HepG2 (cell line): Measurements from ENCODE around the gene ZNF483. TPM values are rescaled to one million over a fixed set of nuclear protein-coding genes. Genes with fewer than 3 reads are reported as not detected.

Experiments used
- CBX2 ChIP-seq, 2 experiments: fragments of 200-600 bp in 1 of 2; sonication (generic); formaldehyde crosslinking in 1 of 2; IDR thresholded peaks; 2 replicates each; pipeline versions ENCODE4 v1.7.0 to v1.8.1; 2018 to 2022; ENCODE audit warnings: low read depth in 2 of 2, low read length in 1 of 2, mild to moderate bottlenecking in 1 of 2, missing genetic modification reagents in 1 of 2
- CC2D1A ChIP-seq: sonication (generic); formaldehyde crosslinking; IDR thresholded peaks from 2 replicates; pipeline ENCODE4 v1.8.1; 2023; ENCODE audit warnings: mild to moderate bottlenecking, missing genetic modification reagents
- CEBPZ ChIP-seq: IDR thresholded peaks from 2 replicates; pipeline ENCODE4 v1.6.1; 2012; ENCODE audit warnings: low read length, improper control_type of control experiment
- DMAP1 ChIP-seq: IDR thresholded peaks from 2 replicates; pipeline ENCODE4 v1.6.1; 2016
- FOXK2 ChIP-seq: fragments of 450-650 bp; IDR thresholded peaks from 2 replicates; pipeline ENCODE4 v1.6.1; 2016
- ISX ChIP-seq: sonication (generic); formaldehyde crosslinking; conservative IDR thresholded peaks from 2 replicates; pipeline ENCODE4 v1.5.0; 2020; ENCODE audit warnings: missing genetic modification reagents
- JDP2 ChIP-seq: sonication (generic); formaldehyde crosslinking; IDR thresholded peaks from 2 replicates; pipeline ENCODE4 v1.8.1; 2022; ENCODE audit warnings: missing genetic modification reagents, borderline replicate concordance
- KDM6A ChIP-seq: IDR thresholded peaks from 2 replicates; pipeline ENCODE4 v1.6.1; 2016; ENCODE audit warnings: low read depth
- NFRKB ChIP-seq: fragments of 450-650 bp; IDR thresholded peaks from 2 replicates; pipeline ENCODE4 v1.6.1; 2017
- SETDB1 ChIP-seq: sonication (generic); formaldehyde crosslinking; IDR thresholded peaks from 2 replicates; pipeline ENCODE4 v1.5.1; 2020; ENCODE audit warnings: missing genetic modification reagents, mild to moderate bottlenecking, borderline replicate concordance
- SNAPC2 ChIP-seq: sonication (generic); formaldehyde crosslinking; IDR thresholded peaks from 2 replicates; pipeline ENCODE4 v1.8.1; 2022; ENCODE audit warnings: mild to moderate bottlenecking, missing genetic modification reagents
- SSRP1 ChIP-seq: IDR thresholded peaks from 2 replicates; pipeline ENCODE4 v1.6.1; 2016; ENCODE audit warnings: control low read depth
- THAP11 ChIP-seq: IDR thresholded peaks from 2 replicates; pipeline ENCODE4 v1.6.1; 2016; ENCODE audit warnings: missing biosample characterization, missing genetic modification reagents
- ZNF263 ChIP-seq: sonication (generic); formaldehyde crosslinking; IDR thresholded peaks from 2 replicates; pipeline ENCODE4 v1.4.0; 2020; ENCODE audit warnings: missing genetic modification reagents
- ZNF674 ChIP-seq: sonication (generic); formaldehyde crosslinking; IDR thresholded peaks from 2 replicates; pipeline ENCODE4 v1.5.0; 2020; ENCODE audit warnings: low read depth, mild to moderate bottlenecking, missing genetic modification reagents
- ZNF816 ChIP-seq: sonication (generic); formaldehyde crosslinking; IDR thresholded peaks from 2 replicates; pipeline ENCODE4 v1.8.0; 2022; ENCODE audit warnings: missing genetic modification reagents, mild to moderate bottlenecking, borderline replicate concordance
- ZZZ3 ChIP-seq: sonication (generic); formaldehyde crosslinking; IDR thresholded peaks from 2 replicates; pipeline ENCODE4 v1.4.0; 2020; ENCODE audit warnings: missing genetic modification reagents, mild to moderate bottlenecking, borderline replicate concordance
- polyA plus RNA-seq, 8 experiments: library from polyadenylated mRNA; depleted of rRNA in 3 of 8; stranded (reverse) in 7 of 8; unstranded in 1 of 8; fragments of >200 nt; fragmentation: Illumina TruSeq in 4 of 8; extraction: Trizol in 4 of 8; gene quantifications; 2 replicates each; pipeline versions ENCODE4 v1.2.1 to v1.2.3, GENCODE V29; 2011 to 2016; ENCODE audit warnings: low read depth in 4 of 8, missing spikeins in 1 of 8, mixed read lengths in 1 of 8; ENCODE audit not compliant: insufficient read depth in 1 of 8
- total RNA-seq, 5 experiments: library from RNA; depleted of rRNA; stranded (reverse); fragments of >200 nt; fragmentation: Illumina TruSeq; extraction: Trizol; gene quantifications; 2 replicates each; pipeline ENCODE4 v1.2.3, GENCODE V29; 2016; ENCODE audit warnings: low read depth in 1 of 5
- TF ChIP-seq, protein P1 (sequence below): sonication (generic); formaldehyde crosslinking; IDR thresholded peaks from 2 replicates; pipeline ENCODE4 v1.4.0; 2020; ENCODE audit warnings: missing genetic modification reagents
- TF ChIP-seq, protein P2 (sequence below): sonication (generic); formaldehyde crosslinking; IDR thresholded peaks from 2 replicates; pipeline ENCODE4 v1.8.0; 2022; ENCODE audit warnings: missing genetic modification reagents, mild to moderate bottlenecking, moderate library complexity, borderline replicate concordance
- TF ChIP-seq, protein P3 (sequence below): sonication (generic); formaldehyde crosslinking; IDR thresholded peaks from 2 replicates; pipeline ENCODE4 v1.8.0; 2022; ENCODE audit warnings: mild to moderate bottlenecking, missing genetic modification reagents, moderate library complexity
- TF ChIP-seq, protein P4 (sequence below): sonication (generic); formaldehyde crosslinking; IDR thresholded peaks from 2 replicates; pipeline ENCODE4 v1.4.0; 2020; ENCODE audit warnings: missing genetic modification reagents

The ZNF483 gene
- total and polyA plus RNA-seq, 2 of the 13 experiments (the other 11 are each of a cell fraction or from before 2014, with no cell fraction given), result 2.0 to 9.5 TPM

GRCh38 chr9:111597852-111598732 is 73.1 kb downstream of the ZNF483 start (continued):
- TF ChIP-seq SETDB1 (no peak), CEBPZ (no peak), CBX2 (IDR thresholded peaks at IDR 0.05; ENCODE audit: low read depth, low read length) (no peak), CBX2 (CRISPR knock-in tag; IDR thresholded peaks at IDR 0.05; ENCODE audit: low read depth) (no peak), ZZZ3 (CRISPR knock-in tag) (no peak), NFRKB (no peak), DMAP1 (CRISPR knock-in tag) (no peak), SSRP1 (CRISPR knock-in tag) (no peak), THAP11 (CRISPR knock-in tag) (no peak), FOXK2 (no peak), JDP2 (no peak), CC2D1A (CRISPR knock-in tag) (no peak), ZNF263 (CRISPR knock-in tag) (peak; percentile 100), ISX (CRISPR knock-in tag) (no peak), ZNF816 (CRISPR knock-in tag) (peak; percentile 37; the same call in 1 of the 2 replicates), KDM6A (CRISPR knock-in tag) (no peak), ZNF674 (CRISPR knock-in tag) (no peak), SNAPC2 (CRISPR knock-in tag) (no peak)
- TF ChIP-seq, protein P1, sequence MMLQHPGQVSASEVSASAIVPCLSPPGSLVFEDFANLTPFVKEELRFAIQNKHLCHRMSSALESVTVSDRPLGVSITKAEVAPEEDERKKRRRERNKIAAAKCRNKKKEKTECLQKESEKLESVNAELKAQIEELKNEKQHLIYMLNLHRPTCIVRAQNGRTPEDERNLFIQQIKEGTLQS, result no peak
- TF ChIP-seq, protein P2, sequence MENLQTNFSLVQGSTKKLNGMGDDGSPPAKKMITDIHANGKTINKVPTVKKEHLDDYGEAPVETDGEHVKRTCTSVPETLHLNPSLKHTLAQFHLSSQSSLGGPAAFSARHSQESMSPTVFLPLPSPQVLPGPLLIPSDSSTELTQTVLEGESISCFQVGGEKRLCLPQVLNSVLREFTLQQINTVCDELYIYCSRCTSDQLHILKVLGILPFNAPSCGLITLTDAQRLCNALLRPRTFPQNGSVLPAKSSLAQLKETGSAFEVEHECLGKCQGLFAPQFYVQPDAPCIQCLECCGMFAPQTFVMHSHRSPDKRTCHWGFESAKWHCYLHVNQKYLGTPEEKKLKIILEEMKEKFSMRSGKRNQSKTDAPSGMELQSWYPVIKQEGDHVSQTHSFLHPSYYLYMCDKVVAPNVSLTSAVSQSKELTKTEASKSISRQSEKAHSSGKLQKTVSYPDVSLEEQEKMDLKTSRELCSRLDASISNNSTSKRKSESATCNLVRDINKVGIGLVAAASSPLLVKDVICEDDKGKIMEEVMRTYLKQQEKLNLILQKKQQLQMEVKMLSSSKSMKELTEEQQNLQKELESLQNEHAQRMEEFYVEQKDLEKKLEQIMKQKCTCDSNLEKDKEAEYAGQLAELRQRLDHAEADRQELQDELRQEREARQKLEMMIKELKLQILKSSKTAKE (CRISPR knock-in tag), result no peak
- TF ChIP-seq, protein P3, sequence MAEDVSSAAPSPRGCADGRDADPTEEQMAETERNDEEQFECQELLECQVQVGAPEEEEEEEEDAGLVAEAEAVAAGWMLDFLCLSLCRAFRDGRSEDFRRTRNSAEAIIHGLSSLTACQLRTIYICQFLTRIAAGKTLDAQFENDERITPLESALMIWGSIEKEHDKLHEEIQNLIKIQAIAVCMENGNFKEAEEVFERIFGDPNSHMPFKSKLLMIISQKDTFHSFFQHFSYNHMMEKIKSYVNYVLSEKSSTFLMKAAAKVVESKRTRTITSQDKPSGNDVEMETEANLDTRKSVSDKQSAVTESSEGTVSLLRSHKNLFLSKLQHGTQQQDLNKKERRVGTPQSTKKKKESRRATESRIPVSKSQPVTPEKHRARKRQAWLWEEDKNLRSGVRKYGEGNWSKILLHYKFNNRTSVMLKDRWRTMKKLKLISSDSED (CRISPR knock-in tag), result no peak
- TF ChIP-seq, protein P4, sequence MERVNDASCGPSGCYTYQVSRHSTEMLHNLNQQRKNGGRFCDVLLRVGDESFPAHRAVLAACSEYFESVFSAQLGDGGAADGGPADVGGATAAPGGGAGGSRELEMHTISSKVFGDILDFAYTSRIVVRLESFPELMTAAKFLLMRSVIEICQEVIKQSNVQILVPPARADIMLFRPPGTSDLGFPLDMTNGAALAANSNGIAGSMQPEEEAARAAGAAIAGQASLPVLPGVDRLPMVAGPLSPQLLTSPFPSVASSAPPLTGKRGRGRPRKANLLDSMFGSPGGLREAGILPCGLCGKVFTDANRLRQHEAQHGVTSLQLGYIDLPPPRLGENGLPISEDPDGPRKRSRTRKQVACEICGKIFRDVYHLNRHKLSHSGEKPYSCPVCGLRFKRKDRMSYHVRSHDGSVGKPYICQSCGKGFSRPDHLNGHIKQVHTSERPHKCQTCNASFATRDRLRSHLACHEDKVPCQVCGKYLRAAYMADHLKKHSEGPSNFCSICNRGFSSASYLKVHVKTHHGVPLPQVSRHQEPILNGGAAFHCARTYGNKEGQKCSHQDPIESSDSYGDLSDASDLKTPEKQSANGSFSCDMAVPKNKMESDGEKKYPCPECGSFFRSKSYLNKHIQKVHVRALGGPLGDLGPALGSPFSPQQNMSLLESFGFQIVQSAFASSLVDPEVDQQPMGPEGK (CRISPR knock-in tag), result peak; percentile 78; the same call in 1 of the 2 replicates
